GM23338 (cell line): ENCODE results near the gene MTAP. TPM values are rescaled to one million over a fixed set of nuclear protein-coding genes. Genes with fewer than 3 reads are reported as not detected.

ENCODE experiments used
- ATAC-seq: fragments of 200-7000 bp; cut with Tn5 transposase; 3 replicates; pipeline ENCODE4 v1.9.1; 2020
- DNase-seq: peaks from one replicate; pipeline ENCODE4 v3.0.0-alpha.2; 2015; ENCODE audit warnings: low spot score
- H2AFZ ChIP-seq: fragments of 200-600 bp; sonication (generic); 2 replicates; pipeline ENCODE4 v1.8.0; 2016; ENCODE audit warnings: antibody characterized with exemption, mild to moderate bottlenecking, moderate library complexity
- H3F3A ChIP-seq: fragments of 200-600 bp; sonication (generic); replicated peaks from 2 replicates; pipeline ENCODE4 v1.8.0; 2017; ENCODE audit warnings: antibody characterized with exemption, mixed run types, low read depth
- H3K27ac ChIP-seq: fragments of 200-600 bp; sonication (generic); 2 replicates; pipeline ENCODE4 v1.6.1; 2016; ENCODE audit warnings: low read depth
- H3K27me3 ChIP-seq: fragments of 200-600 bp; sonication (generic); 2 replicates; pipeline ENCODE4 v1.8.0; 2016; ENCODE audit warnings: mild to moderate bottlenecking, mixed run types, moderate library complexity; ENCODE audit not compliant: insufficient read depth
- H3K36me3 ChIP-seq: fragments of 200-600 bp; sonication (generic); 2 replicates; pipeline ENCODE4 v1.8.0; 2016; ENCODE audit warnings: mild to moderate bottlenecking; ENCODE audit not compliant: insufficient read depth
- H3K4me1 ChIP-seq: fragments of 200-600 bp; sonication (generic); 2 replicates; pipeline ENCODE4 v1.8.0; 2016; ENCODE audit warnings: mild to moderate bottlenecking, moderate library complexity; ENCODE audit not compliant: insufficient read depth
- H3K4me2 ChIP-seq: fragments of 200-600 bp; sonication (generic); 2 replicates; pipeline ENCODE4 v1.7.1; 2017; ENCODE audit warnings: mixed run types
- H3K4me3 ChIP-seq: fragments of 200-600 bp; sonication (generic); 2 replicates; pipeline ENCODE4 v1.6.1; 2016; ENCODE audit warnings: mixed run types
- H3K79me2 ChIP-seq: fragments of 200-600 bp; sonication (generic); replicated peaks from 2 replicates; pipeline ENCODE4 v1.8.0; 2017; ENCODE audit warnings: mild to moderate bottlenecking; ENCODE audit not compliant: insufficient read depth
- H3K9me2 ChIP-seq: fragments of 200-600 bp; sonication (generic); 2 replicates; pipeline ENCODE4 v1.8.0; 2017; ENCODE audit not compliant: insufficient read depth
- H4K20me1 ChIP-seq: fragments of 200-600 bp; sonication (generic); replicated peaks from 2 replicates; pipeline ENCODE4 v1.8.0; 2017; ENCODE audit warnings: mild to moderate bottlenecking; ENCODE audit not compliant: insufficient read depth
- H3K27ac Mint-ChIP-seq: 2 replicates; pipeline ENCODE4 v1.8.0; 2020; ENCODE audit warnings: inconsistent platforms, mild to moderate bottlenecking, moderate library complexity, mixed read lengths
- H3K27me3 Mint-ChIP-seq: 3 replicates; pipeline ENCODE4 v1.8.0; 2022; ENCODE audit warnings: low read depth, mild to moderate bottlenecking, moderate library complexity, mixed read lengths, inconsistent platforms; ENCODE audit not compliant: insufficient read depth, poor library complexity
- H3K36me3 Mint-ChIP-seq: 3 replicates; pipeline ENCODE4 v1.8.0; 2021; ENCODE audit warnings: low read depth, mild to moderate bottlenecking, inconsistent platforms, moderate library complexity, mixed read lengths
- H3K4me1 Mint-ChIP-seq: 3 replicates; pipeline ENCODE4 v1.8.0; 2020; ENCODE audit warnings: mild to moderate bottlenecking, inconsistent platforms, mixed read lengths
- H3K4me3 Mint-ChIP-seq: 3 replicates; pipeline ENCODE4 v1.8.0; 2021; ENCODE audit warnings: moderate library complexity, mild to moderate bottlenecking, inconsistent platforms, mixed read lengths
- H3K9me3 Mint-ChIP-seq: 3 replicates; pipeline ENCODE4 v1.8.0; 2020; ENCODE audit warnings: moderate library complexity, mild to moderate bottlenecking, inconsistent platforms, mixed read lengths
- CREB1 ChIP-seq: fragments of 250-450 bp; sonication (Bioruptor Pico); IDR thresholded peaks from 2 replicates; pipeline ENCODE4 v1.5.0; 2020; ENCODE audit warnings: low read depth, mild to moderate bottlenecking, moderate library complexity
- EZH2 ChIP-seq: fragments of 200-600 bp; sonication (generic); IDR thresholded peaks from one replicate; pipeline ENCODE4 v1.8.0; 2017; ENCODE audit warnings: antibody characterized with exemption, mild to moderate bottlenecking, low read depth; ENCODE audit not compliant: unreplicated experiment
- EZH2phosphoT487 ChIP-seq: fragments of 200-600 bp; sonication (generic); IDR thresholded peaks from one replicate; pipeline ENCODE4 v1.8.1; 2018; ENCODE audit warnings: antibody characterized with exemption; ENCODE audit not compliant: unreplicated experiment
- JUNB ChIP-seq: IDR thresholded peaks from one replicate; pipeline ENCODE4 v1.6.1; 2016; ENCODE audit warnings: antibody characterized with exemption; ENCODE audit not compliant: unreplicated experiment
- NANOG ChIP-seq: IDR thresholded peaks from 2 replicates; pipeline ENCODE4 v1.6.1; 2016; ENCODE audit warnings: antibody characterized with exemption, borderline replicate concordance
- POLR2AphosphoS5 ChIP-seq: IDR thresholded peaks from 2 replicates; pipeline ENCODE4 v1.6.1; 2016; ENCODE audit warnings: antibody characterized with exemption, low read depth
- STAT1 ChIP-seq: IDR thresholded peaks from one replicate; pipeline ENCODE4 v1.6.1; 2016; ENCODE audit warnings: antibody characterized with exemption; ENCODE audit not compliant: unreplicated experiment
- ZNF114 ChIP-seq: fragments of 250-450 bp; sonication (Bioruptor Pico); IDR thresholded peaks from 2 replicates; pipeline ENCODE4 v1.5.0; 2020; ENCODE audit warnings: mild to moderate bottlenecking, moderate library complexity
- ZNF331 ChIP-seq: fragments of 250-450 bp; sonication (Bioruptor Pico); IDR thresholded peaks from 2 replicates; pipeline ENCODE4 v1.5.0; 2020; ENCODE audit warnings: low read depth, mild to moderate bottlenecking, moderate library complexity
- polyA plus RNA-seq: library from polyadenylated mRNA; unstranded; fragments of >200 nt; fragmentation: Nextera tagmentation; extraction: Ambion mirVana; gene quantifications from 2 replicates; pipeline ENCODE4 v1.2.1, GENCODE V29; 2016
- total RNA-seq: library from RNA; depleted of rRNA; stranded (reverse); fragments of >200 nt; shearing (Covaris generic); gene quantifications from 2 replicates; pipeline ENCODE4 v1.2.3, GENCODE V29; 2014
- TF ChIP-seq, protein P1 (sequence below): fragments of 250-450 bp; sonication (Bioruptor Pico); IDR thresholded peaks from 2 replicates; pipeline ENCODE4 v1.5.0; 2020; ENCODE audit warnings: mild to moderate bottlenecking, moderate library complexity
- TF ChIP-seq, protein P2 (sequence below), 2 experiments: fragments of 200-600 bp in 1 of 2; sonication (generic) in 1 of 2; conservative IDR thresholded peaks; 2 replicates each; pipeline versions ENCODE4 v1.5.1 to v1.6.1; 2016 to 2017; ENCODE audit warnings: antibody characterized with exemption in 2 of 2, low read depth in 2 of 2, mild to moderate bottlenecking in 2 of 2, moderate library complexity in 1 of 2
- TF ChIP-seq, protein P3 (sequence below): IDR thresholded peaks from 2 replicates; pipeline ENCODE4 v1.6.1; 2016; ENCODE audit warnings: antibody characterized with exemption

The MTAP gene
- total and polyA plus RNA-seq, 2 experiments from 2014 or later, result 61.8 to 70.0 TPM

DNA sequence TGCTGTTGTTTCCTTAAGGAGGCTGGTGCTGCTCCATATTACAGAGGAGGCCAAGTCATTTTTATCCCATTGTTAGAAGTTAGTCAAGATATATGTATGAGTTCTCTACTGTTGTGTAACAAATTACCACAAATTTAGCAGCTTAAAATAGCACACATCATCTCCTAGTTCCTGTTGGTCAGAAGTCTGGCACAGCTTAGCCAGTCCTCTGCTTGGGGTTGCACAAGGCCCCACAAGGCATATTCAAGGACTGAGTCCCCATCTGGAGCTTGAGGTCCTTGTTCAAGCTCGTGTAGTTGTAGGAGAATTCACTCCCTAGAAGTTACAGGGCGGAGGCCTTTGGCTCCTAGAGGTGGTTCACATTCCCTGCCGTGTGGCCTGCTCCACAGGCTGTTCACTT is 14.7 kb downstream of the MTAP start:
- ATAC-seq, result no peak
- TF ChIP-seq JUNB, result no peak
- Histone ChIP-seq H3K79me2 (peaks cover 100% of the 10 kb centered on the region), H4K20me1 (peaks cover 47% of the 10 kb centered on the region), H3F3A (0 out of 2 replicates have a peak, but pooled peaks cover 5% of the 10 kb centered on the region), H3K4me1 (no peaks in the 10 kb centered on the region), H3K9me2 (peaks cover 14% of the 10 kb centered on the region; the same call in 1 of the 2 replicates), H2AFZ (no peak overlapping the region), H3K36me3 (peaks cover 68% of the 10 kb centered on the region), H3K27me3 (no peaks in the 10 kb centered on the region), H3K4me2 (no peak overlapping the region), H3K4me3 (no peak overlapping the region), H3K27ac (no peak overlapping the region)
- H3K9me3 Mint-ChIP-seq, result peaks cover 24% of the 10 kb centered on the region
- peaks cover 2% of the 10 kb centered on the region; the same call in 1 of the 3 replicates for H3K4me1 Mint-ChIP-seq
- H3K4me3 Mint-ChIP-seq, result no peak overlapping the region
- no peak for DNase-seq
- H3K36me3 Mint-ChIP-seq, result peaks cover 89% of the 10 kb centered on the region
- peaks cover 2% of the 10 kb centered on the region for H3K27me3 Mint-ChIP-seq
- H3K27ac Mint-ChIP-seq, result no peak overlapping the region

DNA sequence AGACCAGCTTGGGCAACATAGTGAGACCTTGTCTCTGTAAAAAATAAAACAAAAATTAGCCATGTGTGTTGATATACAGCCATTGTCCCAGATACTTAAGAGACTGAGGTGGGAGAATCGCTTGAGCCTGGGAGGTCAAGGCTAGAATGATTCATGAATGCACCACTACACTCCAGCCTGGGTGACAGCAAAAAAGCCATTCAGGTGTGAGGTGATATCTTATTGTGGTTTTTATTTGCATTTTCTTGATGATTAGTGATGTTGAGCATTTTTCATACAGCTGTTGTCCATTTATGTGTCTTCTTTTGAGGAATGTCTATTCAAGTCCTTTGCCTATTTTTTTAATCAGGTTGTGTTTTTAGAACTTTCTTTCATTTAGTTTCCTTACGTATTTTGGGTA is 23.2 kb downstream of the MTAP start:
- Histone ChIP-seq H3K4me2 (no peak overlapping the region), H3K79me2 (peaks cover 100% of the 10 kb centered on the region), H3K27ac (no peak overlapping the region), H3K27me3 (no peaks in the 10 kb centered on the region), H4K20me1 (peaks cover 26% of the 10 kb centered on the region), H2AFZ (no peak overlapping the region), H3K9me2 (peaks cover 11% of the 10 kb centered on the region; the same call in 1 of the 2 replicates), H3K36me3 (peaks cover 79% of the 10 kb centered on the region), H3K4me3 (no peak overlapping the region), H3F3A (no peaks in the 10 kb centered on the region), H3K4me1 (no peaks in the 10 kb centered on the region)
- Mint-ChIP-seq H3K27ac (no peak overlapping the region), H3K9me3 (peaks cover 46% of the 10 kb centered on the region), H3K27me3 (peaks cover 8% of the 10 kb centered on the region), H3K4me1 (no peaks in the 10 kb centered on the region; the same call in 2 of the 3 replicates), H3K4me3 (no peak overlapping the region), H3K36me3 (peaks cover 100% of the 10 kb centered on the region)
- DNase-seq (no peak), ATAC-seq (no peak)
- TF ChIP-seq STAT1, result no peak
- TF ChIP-seq, protein P1, sequence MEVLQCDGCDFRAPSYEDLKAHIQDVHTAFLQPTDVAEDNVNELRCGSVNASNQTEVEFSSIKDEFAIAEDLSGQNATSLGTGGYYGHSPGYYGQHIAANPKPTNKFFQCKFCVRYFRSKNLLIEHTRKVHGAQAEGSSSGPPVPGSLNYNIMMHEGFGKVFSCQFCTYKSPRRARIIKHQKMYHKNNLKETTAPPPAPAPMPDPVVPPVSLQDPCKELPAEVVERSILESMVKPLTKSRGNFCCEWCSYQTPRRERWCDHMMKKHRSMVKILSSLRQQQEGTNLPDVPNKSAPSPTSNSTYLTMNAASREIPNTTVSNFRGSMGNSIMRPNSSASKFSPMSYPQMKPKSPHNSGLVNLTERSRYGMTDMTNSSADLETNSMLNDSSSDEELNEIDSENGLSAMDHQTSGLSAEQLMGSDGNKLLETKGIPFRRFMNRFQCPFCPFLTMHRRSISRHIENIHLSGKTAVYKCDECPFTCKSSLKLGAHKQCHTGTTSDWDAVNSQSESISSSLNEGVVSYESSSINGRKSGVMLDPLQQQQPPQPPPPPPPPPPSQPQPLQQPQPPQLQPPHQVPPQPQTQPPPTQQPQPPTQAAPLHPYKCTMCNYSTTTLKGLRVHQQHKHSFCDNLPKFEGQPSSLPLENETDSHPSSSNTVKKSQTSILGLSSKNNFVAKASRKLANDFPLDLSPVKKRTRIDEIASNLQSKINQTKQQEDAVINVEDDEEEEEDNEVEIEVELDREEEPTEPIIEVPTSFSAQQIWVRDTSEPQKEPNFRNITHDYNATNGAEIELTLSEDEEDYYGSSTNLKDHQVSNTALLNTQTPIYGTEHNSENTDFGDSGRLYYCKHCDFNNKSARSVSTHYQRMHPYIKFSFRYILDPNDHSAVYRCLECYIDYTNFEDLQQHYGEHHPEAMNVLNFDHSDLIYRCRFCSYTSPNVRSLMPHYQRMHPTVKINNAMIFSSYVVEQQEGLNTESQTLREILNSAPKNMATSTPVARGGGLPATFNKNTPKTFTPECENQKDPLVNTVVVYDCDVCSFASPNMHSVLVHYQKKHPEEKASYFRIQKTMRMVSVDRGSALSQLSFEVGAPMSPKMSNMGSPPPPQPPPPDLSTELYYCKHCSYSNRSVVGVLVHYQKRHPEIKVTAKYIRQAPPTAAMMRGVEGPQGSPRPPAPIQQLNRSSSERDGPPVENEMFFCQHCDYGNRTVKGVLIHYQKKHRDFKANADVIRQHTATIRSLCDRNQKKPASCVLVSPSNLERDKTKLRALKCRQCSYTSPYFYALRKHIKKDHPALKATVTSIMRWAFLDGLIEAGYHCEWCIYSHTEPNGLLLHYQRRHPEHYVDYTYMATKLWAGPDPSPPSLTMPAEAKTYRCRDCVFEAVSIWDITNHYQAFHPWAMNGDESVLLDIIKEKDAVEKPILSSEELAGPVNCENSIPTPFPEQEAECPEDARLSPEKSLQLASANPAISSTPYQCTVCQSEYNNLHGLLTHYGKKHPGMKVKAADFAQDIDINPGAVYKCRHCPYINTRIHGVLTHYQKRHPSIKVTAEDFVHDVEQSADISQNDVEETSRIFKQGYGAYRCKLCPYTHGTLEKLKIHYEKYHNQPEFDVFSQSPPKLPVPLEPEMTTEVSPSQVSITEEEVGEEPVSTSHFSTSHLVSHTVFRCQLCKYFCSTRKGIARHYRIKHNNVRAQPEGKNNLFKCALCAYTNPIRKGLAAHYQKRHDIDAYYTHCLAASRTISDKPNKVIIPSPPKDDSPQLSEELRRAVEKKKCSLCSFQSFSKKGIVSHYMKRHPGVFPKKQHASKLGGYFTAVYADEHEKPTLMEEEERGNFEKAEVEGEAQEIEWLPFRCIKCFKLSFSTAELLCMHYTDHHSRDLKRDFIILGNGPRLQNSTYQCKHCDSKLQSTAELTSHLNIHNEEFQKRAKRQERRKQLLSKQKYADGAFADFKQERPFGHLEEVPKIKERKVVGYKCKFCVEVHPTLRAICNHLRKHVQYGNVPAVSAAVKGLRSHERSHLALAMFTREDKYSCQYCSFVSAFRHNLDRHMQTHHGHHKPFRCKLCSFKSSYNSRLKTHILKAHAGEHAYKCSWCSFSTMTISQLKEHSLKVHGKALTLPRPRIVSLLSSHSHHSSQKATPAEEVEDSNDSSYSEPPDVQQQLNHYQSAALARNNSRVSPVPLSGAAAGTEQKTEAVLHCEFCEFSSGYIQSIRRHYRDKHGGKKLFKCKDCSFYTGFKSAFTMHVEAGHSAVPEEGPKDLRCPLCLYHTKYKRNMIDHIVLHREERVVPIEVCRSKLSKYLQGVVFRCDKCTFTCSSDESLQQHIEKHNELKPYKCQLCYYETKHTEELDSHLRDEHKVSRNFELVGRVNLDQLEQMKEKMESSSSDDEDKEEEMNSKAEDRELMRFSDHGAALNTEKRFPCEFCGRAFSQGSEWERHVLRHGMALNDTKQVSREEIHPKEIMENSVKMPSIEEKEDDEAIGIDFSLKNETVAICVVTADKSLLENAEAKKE (CRISPR knock-in tag), result no peak
- no peak for TF ChIP-seq EZH2phosphoT487
- TF ChIP-seq, protein P2, sequence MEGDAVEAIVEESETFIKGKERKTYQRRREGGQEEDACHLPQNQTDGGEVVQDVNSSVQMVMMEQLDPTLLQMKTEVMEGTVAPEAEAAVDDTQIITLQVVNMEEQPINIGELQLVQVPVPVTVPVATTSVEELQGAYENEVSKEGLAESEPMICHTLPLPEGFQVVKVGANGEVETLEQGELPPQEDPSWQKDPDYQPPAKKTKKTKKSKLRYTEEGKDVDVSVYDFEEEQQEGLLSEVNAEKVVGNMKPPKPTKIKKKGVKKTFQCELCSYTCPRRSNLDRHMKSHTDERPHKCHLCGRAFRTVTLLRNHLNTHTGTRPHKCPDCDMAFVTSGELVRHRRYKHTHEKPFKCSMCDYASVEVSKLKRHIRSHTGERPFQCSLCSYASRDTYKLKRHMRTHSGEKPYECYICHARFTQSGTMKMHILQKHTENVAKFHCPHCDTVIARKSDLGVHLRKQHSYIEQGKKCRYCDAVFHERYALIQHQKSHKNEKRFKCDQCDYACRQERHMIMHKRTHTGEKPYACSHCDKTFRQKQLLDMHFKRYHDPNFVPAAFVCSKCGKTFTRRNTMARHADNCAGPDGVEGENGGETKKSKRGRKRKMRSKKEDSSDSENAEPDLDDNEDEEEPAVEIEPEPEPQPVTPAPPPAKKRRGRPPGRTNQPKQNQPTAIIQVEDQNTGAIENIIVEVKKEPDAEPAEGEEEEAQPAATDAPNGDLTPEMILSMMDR (conservative IDR thresholded peaks at IDR 0.05; ENCODE audit: low read depth in 2 of 2), result no peak
- TF ChIP-seq NANOG, result no peak
- TF ChIP-seq ZNF331 (CRISPR knock-in tag), result no peak
- TF ChIP-seq JUNB, result no peak
- no peak for TF ChIP-seq ZNF114
- no peak for TF ChIP-seq EZH2
- TF ChIP-seq, protein P3, sequence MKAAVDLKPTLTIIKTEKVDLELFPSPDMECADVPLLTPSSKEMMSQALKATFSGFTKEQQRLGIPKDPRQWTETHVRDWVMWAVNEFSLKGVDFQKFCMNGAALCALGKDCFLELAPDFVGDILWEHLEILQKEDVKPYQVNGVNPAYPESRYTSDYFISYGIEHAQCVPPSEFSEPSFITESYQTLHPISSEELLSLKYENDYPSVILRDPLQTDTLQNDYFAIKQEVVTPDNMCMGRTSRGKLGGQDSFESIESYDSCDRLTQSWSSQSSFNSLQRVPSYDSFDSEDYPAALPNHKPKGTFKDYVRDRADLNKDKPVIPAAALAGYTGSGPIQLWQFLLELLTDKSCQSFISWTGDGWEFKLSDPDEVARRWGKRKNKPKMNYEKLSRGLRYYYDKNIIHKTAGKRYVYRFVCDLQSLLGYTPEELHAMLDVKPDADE, result no peak
- no peak for TF ChIP-seq CREB1 (CRISPR knock-in tag)
- TF ChIP-seq POLR2AphosphoS5, result no peak
